Endothelial cell of umbilical vein (primary cell): Measurements from ENCODE around the gene STAB2. TPM values are rescaled to one million over a fixed set of nuclear protein-coding genes. Genes with fewer than 3 reads are reported as not detected.

Experiments
- BruUV-seq: library from RNA; stranded (reverse); fragments of 400-500 nt; replicated peaks from 2 replicates; lab custom pipeline; 2021; lab: Mats Ljungman, UMichigan
- CTCF ChIA-PET: fragments of 300-600, 350-600 bp; sonication (Branson Sonifier 250); formaldehyde crosslinking; loops from one replicate; lab custom pipeline; 2021; ENCODE audit warnings: antibody characterized with exemption, inconsistent platforms; lab: Charles Lee
- POLR2A ChIA-PET: fragments of 300-600, 350-600 bp; sonication (Branson Sonifier 250); formaldehyde crosslinking; loops from one replicate; lab custom pipeline; 2021; ENCODE audit warnings: antibody characterized with exemption, inconsistent platforms; lab: Charles Lee
- DNase-seq: peaks from one replicate; pipeline ENCODE4 v3.0.0-alpha.2; 2011; ENCODE audit warnings: low read depth, low spot score
- FAIRE-seq: peaks from 2 replicates; lab custom pipeline; 2011; peaks lifted over from hg19 to GRCh38; lab: Jason Lieb, UNC
- H2AFZ ChIP-seq: 2 replicates; pipeline ENCODE4 v1.6.0; 2012; ENCODE audit warnings: low read depth, low read length, control low read depth, inconsistent platforms
- H3K27ac ChIP-seq: 2 replicates; pipeline ENCODE4 v1.5.1; 2011; ENCODE audit warnings: low read depth, mild to moderate bottlenecking, control low read depth, low read length, moderate library complexity; ENCODE audit not compliant: insufficient read depth
- H3K27me3 ChIP-seq, 2 experiments: 2 replicates each; pipeline versions ENCODE4 v1.6.0 to v1.6.1; 2011; ENCODE audit warnings: low read length in 2 of 2, mixed read lengths in 1 of 2; ENCODE audit not compliant: control insufficient read depth in 2 of 2, insufficient read depth in 2 of 2
- H3K36me3 ChIP-seq, 2 experiments: 2 replicates in 1 of 2; 3 replicates in 1 of 2; pipeline ENCODE4 v1.5.1; 2011; ENCODE audit warnings: low read length in 2 of 2, mild to moderate bottlenecking in 1 of 2, moderate library complexity in 1 of 2; ENCODE audit not compliant: control insufficient read depth in 2 of 2, insufficient read depth in 2 of 2; ENCODE audit errors: extremely low read depth in 1 of 2
- H3K4me1 ChIP-seq: 3 replicates; pipeline ENCODE4 v1.5.1; 2011; ENCODE audit warnings: mild to moderate bottlenecking, low read length; ENCODE audit not compliant: control insufficient read depth, insufficient read depth; ENCODE audit errors: extremely low read depth
- H3K4me2 ChIP-seq: 2 replicates; pipeline ENCODE4 v1.6.1; 2011; ENCODE audit warnings: low read length, control low read depth, mixed read lengths; ENCODE audit not compliant: insufficient read depth
- H3K4me3 ChIP-seq, 3 experiments: fragments of 200-600 bp in 1 of 3; sonication (generic), shearing (Covaris generic) in 1 of 3; replicated peaks in 1 of 3; 2 replicates each; pipeline ENCODE4 v1.5.1; 2011 to 2016; ENCODE audit warnings: control low read depth in 3 of 3, low read length in 3 of 3, mild to moderate bottlenecking in 2 of 3, inconsistent platforms in 1 of 3, low read depth in 1 of 3, moderate library complexity in 1 of 3; ENCODE audit not compliant: insufficient read depth in 1 of 3
- H3K79me2 ChIP-seq: 2 replicates; pipeline ENCODE4 v1.6.0; 2012; ENCODE audit warnings: low read length, inconsistent platforms; ENCODE audit not compliant: control insufficient read depth, insufficient read depth
- H3K9ac ChIP-seq: replicated peaks from 2 replicates; pipeline ENCODE3; 2011; ENCODE audit warnings: low read length, control low read depth; ENCODE audit not compliant: insufficient read depth; ENCODE audit errors: extremely low read depth
- H3K9me1 ChIP-seq: replicated peaks from 3 replicates; pipeline ENCODE4 v1.6.0; 2011; ENCODE audit warnings: mild to moderate bottlenecking, low read length; ENCODE audit not compliant: control insufficient read depth, insufficient read depth; ENCODE audit errors: extremely low read depth
- H3K9me3 ChIP-seq: replicated peaks from 2 replicates; pipeline ENCODE4 v1.5.1; 2012; ENCODE audit warnings: low read length, inconsistent platforms; ENCODE audit not compliant: control insufficient read depth, insufficient read depth
- H4K20me1 ChIP-seq: replicated peaks from 2 replicates; pipeline ENCODE3; 2011; ENCODE audit warnings: mild to moderate bottlenecking, low read length; ENCODE audit not compliant: control insufficient read depth, insufficient read depth; ENCODE audit errors: extremely low read depth
- CTCF ChIP-seq, 2 donors: IDR thresholded peaks; 1 replicate in 1 of 2; 2 replicates in 1 of 2; pipeline ENCODE4 v1.5.1; 2011; ENCODE audit warnings: low read length in 2 of 2, mild to moderate bottlenecking in 2 of 2, moderate library complexity in 2 of 2, control low read depth in 1 of 2, inconsistent platforms in 1 of 2, low read depth in 1 of 2; ENCODE audit not compliant: insufficient read depth in 1 of 2; ENCODE audit errors: extremely low read depth in 1 of 2
- EZH2 ChIP-seq: IDR thresholded peaks from 2 replicates; pipeline ENCODE4 v1.6.1; 2012; ENCODE audit warnings: borderline replicate concordance, low read depth, mild to moderate bottlenecking, moderate library complexity, low read length, inconsistent platforms; ENCODE audit not compliant: severe bottlenecking
- FOS ChIP-seq: IDR thresholded peaks from 2 replicates; pipeline ENCODE4 v1.6.1; 2011; ENCODE audit warnings: mild to moderate bottlenecking, low read length, moderate library complexity, borderline replicate concordance; ENCODE audit not compliant: insufficient read depth
- GATA2 ChIP-seq: IDR thresholded peaks from 2 replicates; pipeline ENCODE4 v1.7.0; 2011; ENCODE audit warnings: low read depth, mild to moderate bottlenecking, moderate library complexity, mixed read lengths, low read length; ENCODE audit not compliant: insufficient read length, insufficient read depth
- JUN ChIP-seq: IDR thresholded peaks from 2 replicates; pipeline ENCODE4 v1.6.1; 2011; ENCODE audit warnings: borderline replicate concordance, low read depth; ENCODE audit not compliant: insufficient read length, insufficient read depth
- MYC ChIP-seq: IDR thresholded peaks from one replicate; pipeline ENCODE4 v1.6.1; 2011; ENCODE audit warnings: mild to moderate bottlenecking, low read depth, low read length
- POLR2A ChIP-seq: IDR thresholded peaks from 2 replicates; pipeline ENCODE4 v1.6.1; 2012; ENCODE audit warnings: low read depth, mild to moderate bottlenecking, control low read depth, low read length
- POLR2AphosphoS5 ChIP-seq: IDR thresholded peaks from 2 replicates; pipeline ENCODE4 v1.6.1; 2012; ENCODE audit warnings: low read depth, mild to moderate bottlenecking, control low read depth, low read length, moderate library complexity; ENCODE audit not compliant: insufficient read depth
- dilution Hi-C: fragments of 300-500 bp; cut with MboI; formaldehyde crosslinking; loops from one replicate; pipeline ENCODE4 v1.15.0; 2019; ENCODE audit warnings: low sequenced_read_pairs; ENCODE audit not compliant: extremely low pct_ligation_motif_present
- intact Hi-C: fragments of 100-400 bp; cut with micrococcal nuclease; formaldehyde crosslinking; loops from one replicate; pipeline ENCODE4 v1.10.0; 2022
- polyA plus RNA-seq, 4 experiments: library from polyadenylated mRNA; depleted of rRNA in 3 of 4; stranded (reverse) in 3 of 4; unstranded in 1 of 4; fragments of >200 nt; gene quantifications; 2 replicates each; pipeline versions ENCODE4 v1.2.1 to v1.2.3, GENCODE V29; 2011 to 2012; ENCODE audit warnings: missing spikeins in 1 of 4
- total RNA-seq: library from RNA; stranded (reverse); gene quantifications from 2 replicates; pipeline ENCODE4 v1.2.3, GENCODE V29; 2021
- TF ChIP-seq, protein P1 (sequence below): IDR thresholded peaks from 2 replicates; pipeline ENCODE4 v1.6.1; 2011; ENCODE audit not compliant: insufficient read depth, insufficient read length

The STAB2 gene
- total and polyA plus RNA-seq, 2 donors (not counting 3 experiments of a cell fraction or from before 2014, with no cell fraction given), result 0.01 TPM; not detected in 1

- Histone ChIP-seq H3K9me1 (no peaks in the 10 kb centered on the region), H2AFZ (no peak overlapping the region), H3K4me1 (no peaks in the 10 kb centered on the region), H3K4me2 (no peak overlapping the region), H3K36me3 (no peaks in the 10 kb centered on the region), H3K9me3 (no peaks in the 10 kb centered on the region), H4K20me1 (no peaks in the 10 kb centered on the region), H3K4me3 (no peak overlapping the region), H3K9ac (no peak overlapping the region), H3K27ac (no peak overlapping the region), H3K27me3 (peaks cover 0 to 2% of the 10 kb centered on the region in 2 experiments), H3K79me2 (no peaks in the 10 kb centered on the region)
- BruUV-seq, result no TSS peak
- intact Hi-C loops (no loop called here), dilution Hi-C loops (no loop called here)
- no peak for DNase-seq
- POLR2A ChIA-PET, result no interaction called here
- TF ChIP-seq JUN (no peak), POLR2AphosphoS5 (no peak), POLR2A (no peak), EZH2 (no peak), CTCF (IDR thresholded peaks at IDR 0.05; ENCODE audit: extremely low read depth in 1 of 2, insufficient read depth in 1 of 2, low read depth in 1 of 2, low read length in 2 of 2) (no peak), FOS (no peak), GATA2 (no peak), MYC (no peak)
- TF ChIP-seq, protein P1, sequence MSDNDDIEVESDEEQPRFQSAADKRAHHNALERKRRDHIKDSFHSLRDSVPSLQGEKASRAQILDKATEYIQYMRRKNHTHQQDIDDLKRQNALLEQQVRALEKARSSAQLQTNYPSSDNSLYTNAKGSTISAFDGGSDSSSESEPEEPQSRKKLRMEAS, result no peak
- no peak for FAIRE-seq
- CTCF ChIA-PET, result no interaction called here
Measured at GRCh38 chr12:103735291-103735690, 148.2 kb downstream of the STAB2 start.
